Neuronal stem cell (in vitro differentiated cells): ENCODE data around the gene YEATS2.

Source experiments
- DNase-seq: peaks from one replicate; pipeline ENCODE4 v3.0.0-alpha.2; 2013; ENCODE audit warnings: low spot score
- H2AFZ ChIP-seq: one replicate; pipeline ENCODE4 v1.6.1; 2013; ENCODE audit warnings: mild to moderate bottlenecking, low read length, inconsistent platforms
- H2AK5ac ChIP-seq: 2 replicates; pipeline ENCODE4 v1.6.1; 2013; ENCODE audit warnings: low read depth, mild to moderate bottlenecking, inconsistent platforms, low read length, moderate library complexity, mixed read lengths
- H2BK120ac ChIP-seq: 2 replicates; pipeline ENCODE4 v1.6.1; 2013; ENCODE audit warnings: low read depth, mild to moderate bottlenecking, inconsistent platforms, low read length, moderate library complexity, mixed read lengths
- H2BK12ac ChIP-seq: one replicate; pipeline ENCODE4 v1.6.1; 2013; ENCODE audit warnings: low read length, inconsistent platforms
- H2BK15ac ChIP-seq: 2 replicates; pipeline ENCODE4 v1.6.1; 2013; ENCODE audit warnings: mild to moderate bottlenecking, low read length, inconsistent platforms, mixed read lengths
- H2BK5ac ChIP-seq: one replicate; pipeline ENCODE4 v1.6.1; 2013; ENCODE audit warnings: inconsistent platforms, mild to moderate bottlenecking, low read length, moderate library complexity
- H3K14ac ChIP-seq: one replicate; pipeline ENCODE4 v1.6.1; 2013; ENCODE audit warnings: low read length, inconsistent platforms
- H3K18ac ChIP-seq: 2 replicates; pipeline ENCODE4 v1.6.1; 2013; ENCODE audit warnings: low read length, inconsistent platforms
- H3K23ac ChIP-seq: 2 replicates; pipeline ENCODE4 v1.6.1; 2013; ENCODE audit warnings: low read depth, mild to moderate bottlenecking, mixed read lengths, low read length, inconsistent platforms; ENCODE audit not compliant: poor library complexity
- H3K27ac ChIP-seq: replicated peaks from 3 replicates; pipeline ENCODE4 v1.5.1; 2013; ENCODE audit warnings: low read length, inconsistent platforms
- H3K27me3 ChIP-seq, 3 experiments: 2 replicates each; pipeline ENCODE4 v1.6.1; 2013; ENCODE audit warnings: low read length in 3 of 3, mild to moderate bottlenecking in 2 of 3, inconsistent platforms in 1 of 3, low read depth in 1 of 3, mixed read lengths in 1 of 3, moderate library complexity in 1 of 3; ENCODE audit not compliant: control insufficient read depth in 3 of 3, insufficient read depth in 3 of 3
- H3K36me3 ChIP-seq, 2 donors: replicated peaks in 1 of 2; 2 replicates each; pipeline ENCODE4 v1.6.1; 2013; ENCODE audit warnings: low read length in 2 of 2; ENCODE audit not compliant: control insufficient read depth in 2 of 2, insufficient read depth in 2 of 2
- H3K4ac ChIP-seq: 2 replicates; pipeline ENCODE4 v1.6.1; 2013; ENCODE audit warnings: inconsistent platforms, mild to moderate bottlenecking, low read length, moderate library complexity
- H3K4me1 ChIP-seq, 2 donors: 1 replicate in 1 of 2; 2 replicates in 1 of 2; pipeline ENCODE4 v1.6.1; 2013; ENCODE audit warnings: low read length in 2 of 2, low read depth in 1 of 2; ENCODE audit not compliant: control insufficient read depth in 2 of 2, insufficient read depth in 1 of 2
- H3K4me2 ChIP-seq: one replicate; pipeline ENCODE4 v1.6.1; 2013; ENCODE audit warnings: mild to moderate bottlenecking, low read length, inconsistent platforms; ENCODE audit not compliant: insufficient read depth, poor library complexity, severe bottlenecking
- H3K4me3 ChIP-seq, 2 donors: 2 replicates each; pipeline ENCODE4 v1.5.1; 2013; ENCODE audit warnings: low read length in 2 of 2, mild to moderate bottlenecking in 2 of 2, inconsistent platforms in 1 of 2, moderate library complexity in 1 of 2
- H3K79me1 ChIP-seq: one replicate; pipeline ENCODE4 v1.6.1; 2013; ENCODE audit warnings: low read depth, mild to moderate bottlenecking, inconsistent platforms, low read length, moderate library complexity
- H3K9ac ChIP-seq: one replicate; pipeline ENCODE4 v1.6.1; 2013; ENCODE audit warnings: mild to moderate bottlenecking, low read depth, low read length, inconsistent platforms; ENCODE audit not compliant: poor library complexity
- H3K9me3 ChIP-seq, 2 donors: replicated peaks in 1 of 2; 2 replicates each; pipeline versions ENCODE3 to v1.6.1; 2013; ENCODE audit warnings: low read length in 2 of 2, mild to moderate bottlenecking in 2 of 2, inconsistent platforms in 1 of 2, low read depth in 1 of 2, mixed read lengths in 1 of 2, moderate library complexity in 1 of 2; ENCODE audit not compliant: control insufficient read depth in 2 of 2, insufficient read depth in 1 of 2
- H4K8ac ChIP-seq: one replicate; pipeline ENCODE4 v1.6.1; 2013; ENCODE audit warnings: low read depth, mild to moderate bottlenecking, inconsistent platforms, low read length, moderate library complexity
- H4K91ac ChIP-seq: one replicate; pipeline ENCODE4 v1.6.1; 2013; ENCODE audit warnings: low read length, low read depth, mild to moderate bottlenecking, inconsistent platforms; ENCODE audit not compliant: poor library complexity
- WGBS, 2 donors: extraction: QIAGEN DNeasy Blood & Tissue Kit; methylation state at CpG; one replicate each; pipeline ENCODE4 v1.1.7; 2013; ENCODE audit warnings: missing lambda C conversion rate in 2 of 2, mixed read lengths in 1 of 2; ENCODE audit not compliant: insufficient read length in 2 of 2, insufficient replicate concordance in 1 of 2; ENCODE audit errors: extremely low coverage in 2 of 2; 5-methylcytosine and 5-hydroxymethylcytosine counted together

The YEATS2 gene

GRCh38 chr3:183766107-183766506 lies 68.5 kb downstream of the YEATS2 start:
- Histone ChIP-seq H3K79me1 (no peaks in the 10 kb centered on the region), H4K8ac (no peak overlapping the region), H3K9me3 (no peaks in the 10 kb centered on the region), H3K18ac (no peak overlapping the region), H3K27ac (no peak overlapping the region), H2BK15ac (no peak overlapping the region), H2AFZ (no peak overlapping the region), H3K9ac (no peak overlapping the region), H3K4me3 (no peak overlapping the region), H2BK120ac (no peak overlapping the region), H2BK12ac (no peak overlapping the region), H3K4me2 (no peak overlapping the region), H3K4ac (no peak overlapping the region), H3K4me1 (no peaks in the 10 kb centered on the region), H4K91ac (no peak overlapping the region), H3K23ac (no peak overlapping the region), H3K14ac (no peak overlapping the region), H3K27me3 (no peaks in the 10 kb centered on the region), H2BK5ac (no peak overlapping the region), H2AK5ac (no peak overlapping the region), H3K36me3 (peaks cover 29 to 92% of the 10 kb centered on the region in 2 donors)
- no peak for DNase-seq

- no peak overlapping the region for H2AK5ac ChIP-seq
- H3K14ac ChIP-seq: no peak overlapping the region
- no peak overlapping the region for H3K9ac ChIP-seq
- H4K8ac ChIP-seq: no peak overlapping the region
- H2BK12ac ChIP-seq: no peak overlapping the region
- no peak overlapping the region for H4K91ac ChIP-seq
- H3K4me2 ChIP-seq: no peak overlapping the region
- H3K23ac ChIP-seq: no peak overlapping the region
- H2AFZ ChIP-seq: no peak overlapping the region
- no peak overlapping the region for H3K18ac ChIP-seq
- peak; percentile 54 for DNase-seq
- H2BK15ac ChIP-seq: no peak overlapping the region
- H3K79me1 ChIP-seq: no peaks in the 10 kb centered on the region
- H2BK5ac ChIP-seq: no peak overlapping the region
- H3K9me3 ChIP-seq: no peaks in the 10 kb centered on the region
- H3K36me3 ChIP-seq: peaks cover 24 to 92% of the 10 kb centered on the region in 2 donors
- no CpG with 5 or more reads among the region's 9 CpGs for WGBS, 2 donors
- no peaks in the 10 kb centered on the region for H3K27me3 ChIP-seq
- no peak overlapping the region for H3K4ac ChIP-seq
- no peak overlapping the region for H3K4me3 ChIP-seq
- no peak overlapping the region for H3K27ac ChIP-seq
- no peaks in the 10 kb centered on the region for H3K4me1 ChIP-seq
- H2BK120ac ChIP-seq: no peak overlapping the region
Measured at GRCh38 chr3:183766745-183767606, 69.4 kb downstream of the YEATS2 start.

- Histone ChIP-seq H3K23ac (no peak overlapping the region), H2BK120ac (no peak overlapping the region), H4K91ac (no peak overlapping the region), H3K9me3 (no peaks in the 10 kb centered on the region), H2BK15ac (no peak overlapping the region), H3K27me3 (no peaks in the 10 kb centered on the region), H3K4me2 (no peak overlapping the region), H2BK5ac (no peak overlapping the region), H4K8ac (no peak overlapping the region), H3K9ac (no peak overlapping the region), H3K18ac (no peak overlapping the region), H3K36me3 (peaks cover 24 to 92% of the 10 kb centered on the region in 2 donors), H3K14ac (no peak overlapping the region), H2BK12ac (no peak overlapping the region), H2AK5ac (no peak overlapping the region), H3K4ac (no peak overlapping the region), H3K27ac (no peak overlapping the region), H2AFZ (no peak overlapping the region), H3K4me3 (no peak overlapping the region), H3K79me1 (no peaks in the 10 kb centered on the region), H3K4me1 (no peaks in the 10 kb centered on the region)
- no CpG with 5 or more reads among the region's 8 CpGs for WGBS, 2 donors
- DNase-seq: no peak
Measured at GRCh38 chr3:183768114-183768513, 70.5 kb downstream of the YEATS2 start.

GRCh38 chr3:183769453-183769852 lies 71.9 kb downstream of the YEATS2 start:
- H3K9ac ChIP-seq: no peak overlapping the region

More at GRCh38 chr3:183769453-183769852, 71.9 kb downstream of the YEATS2 start:
- H2AFZ ChIP-seq: no peak overlapping the region
- H3K27me3 ChIP-seq: no peaks in the 10 kb centered on the region
- no peak overlapping the region for H2BK120ac ChIP-seq
- no peak overlapping the region for H4K91ac ChIP-seq
- no peak overlapping the region for H3K4me3 ChIP-seq
- peaks cover 29 to 92% of the 10 kb centered on the region in 2 donors for H3K36me3 ChIP-seq
- H2BK12ac ChIP-seq: no peak overlapping the region
- no CpG with 5 or more reads among the region's 9 CpGs for WGBS, 2 donors
- no peaks in the 10 kb centered on the region for H3K79me1 ChIP-seq
- no peak overlapping the region for H3K4ac ChIP-seq
- no peaks in the 10 kb centered on the region for H3K9me3 ChIP-seq
- DNase-seq: no peak
- no peak overlapping the region for H2BK15ac ChIP-seq
- H2AK5ac ChIP-seq: no peak overlapping the region
- no peak overlapping the region for H3K4me2 ChIP-seq
- H3K18ac ChIP-seq: no peak overlapping the region
- no peak overlapping the region for H3K14ac ChIP-seq
- no peak overlapping the region for H4K8ac ChIP-seq
- no peak overlapping the region for H2BK5ac ChIP-seq
- no peaks in the 10 kb centered on the region for H3K4me1 ChIP-seq
- no peak overlapping the region for H3K23ac ChIP-seq
- H3K27ac ChIP-seq: no peak overlapping the region
